Keratinocyte (primary cell): ENCODE data around the gene NAV3. TPM values are rescaled to one million over a fixed set of nuclear protein-coding genes. Genes with fewer than 3 reads are reported as not detected.

Source experiments
- DNase-seq: peaks from one replicate; pipeline ENCODE4 v3.0.0-alpha.2; 2011; ENCODE audit warnings: low read depth, missing footprints, low spot score
- FAIRE-seq: peaks from 2 replicates; lab custom pipeline; 2011; peaks lifted over from hg19 to GRCh38; lab: Jason Lieb, UNC
- H2AFZ ChIP-seq: 2 replicates; pipeline ENCODE4 v1.6.0; 2012; ENCODE audit warnings: low read length, control low read depth, inconsistent platforms; ENCODE audit not compliant: control insufficient read depth
- H3K27ac ChIP-seq: 2 replicates; pipeline ENCODE4 v1.5.1; 2011; ENCODE audit warnings: low read length; ENCODE audit not compliant: control insufficient read depth, insufficient read depth
- H3K27me3 ChIP-seq: 3 replicates; pipeline ENCODE4 v1.6.0; 2011; ENCODE audit warnings: low read length; ENCODE audit not compliant: control insufficient read depth, insufficient read depth; ENCODE audit errors: extremely low read depth
- H3K36me3 ChIP-seq, 2 experiments: 2 replicates in 1 of 2; 3 replicates in 1 of 2; pipeline ENCODE4 v1.5.1; 2011; ENCODE audit warnings: low read length in 2 of 2, mild to moderate bottlenecking in 1 of 2; ENCODE audit not compliant: control insufficient read depth in 2 of 2, insufficient read depth in 2 of 2; ENCODE audit errors: extremely low read depth in 1 of 2
- H3K4me1 ChIP-seq: 3 replicates; pipeline ENCODE4 v1.5.1; 2011; ENCODE audit warnings: low read length; ENCODE audit not compliant: control insufficient read depth, insufficient read depth; ENCODE audit errors: extremely low read depth
- H3K4me2 ChIP-seq: 3 replicates; pipeline ENCODE4 v1.6.0; 2011; ENCODE audit warnings: low read depth, low read length; ENCODE audit not compliant: control insufficient read depth, insufficient read depth; ENCODE audit errors: extremely low read depth
- H3K4me3 ChIP-seq, 3 experiments: fragments of 200-600 bp in 1 of 3; sonication (generic) in 1 of 3; 2 replicates in 2 of 3; 3 replicates in 1 of 3; pipeline ENCODE4 v1.5.1; 2011 to 2016; ENCODE audit warnings: low read length in 3 of 3, mild to moderate bottlenecking in 3 of 3, control low read depth in 2 of 3, inconsistent platforms in 1 of 3, low read depth in 1 of 3, mixed read lengths in 1 of 3, mixed run types in 1 of 3, moderate library complexity in 1 of 3; ENCODE audit not compliant: control insufficient read depth in 2 of 3, insufficient read depth in 2 of 3; ENCODE audit errors: extremely low read depth in 1 of 3
- H3K79me2 ChIP-seq: 2 replicates; pipeline ENCODE4 v1.6.0; 2012; ENCODE audit warnings: low read length; ENCODE audit not compliant: control insufficient read depth, insufficient read depth
- H3K9ac ChIP-seq: 3 replicates; pipeline ENCODE4 v1.6.0; 2011; ENCODE audit warnings: low read length; ENCODE audit not compliant: control insufficient read depth, insufficient read depth; ENCODE audit errors: extremely low read depth
- H3K9me1 ChIP-seq: 3 replicates; pipeline ENCODE4 v1.6.0; 2011; ENCODE audit warnings: low read length; ENCODE audit not compliant: control insufficient read depth, insufficient read depth; ENCODE audit errors: extremely low read depth
- H3K9me3 ChIP-seq: 2 replicates; pipeline ENCODE4 v1.5.1; 2012; ENCODE audit warnings: low read depth, low read length; ENCODE audit not compliant: control insufficient read depth
- H4K20me1 ChIP-seq: 3 replicates; pipeline ENCODE4 v1.6.0; 2011; ENCODE audit warnings: low read length; ENCODE audit not compliant: control insufficient read depth, insufficient read depth; ENCODE audit errors: extremely low read depth
- CTCF ChIP-seq, 3 experiments: IDR thresholded peaks in 1 of 3; conservative IDR thresholded peaks in 1 of 3; optimal IDR thresholded peaks in 1 of 3; 2 replicates in 2 of 3; 3 replicates in 1 of 3; pipeline versions ENCODE3 to v1.5.1; 2011; ENCODE audit warnings: low read length in 3 of 3, mild to moderate bottlenecking in 3 of 3, moderate library complexity in 2 of 3, control low read depth in 1 of 3, inconsistent platforms in 1 of 3; ENCODE audit not compliant: insufficient read depth in 2 of 3; ENCODE audit errors: extremely low read depth in 1 of 3
- EZH2 ChIP-seq: IDR thresholded peaks from one replicate; pipeline ENCODE4 v1.6.1; 2012; ENCODE audit warnings: inconsistent platforms, mild to moderate bottlenecking, low read length, moderate library complexity
- dilution Hi-C: fragments of 300-500 bp; cut with MboI; formaldehyde crosslinking; loops from one replicate; pipeline ENCODE4 v1.7.0; 2020; ENCODE audit warnings: low sequenced_read_pairs; ENCODE audit not compliant: extremely low pct_ligation_motif_present
- polyA plus RNA-seq, 5 experiments: library from polyadenylated mRNA; depleted of rRNA in 3 of 5; stranded (reverse) in 3 of 5; stranded (forward) in 1 of 5; unstranded in 1 of 5; fragments of >200 nt; gene quantifications; 1 replicate in 1 of 5; 2 replicates in 3 of 5; 3 replicates in 1 of 5; pipeline versions ENCODE4 v1.2.1 to v1.2.3, GENCODE V29; 2011 to 2012; ENCODE audit warnings: missing spikeins in 2 of 5, low read depth in 1 of 5, low replicate concordance in 1 of 5

NAV3 gene
- polyA plus RNA-seq, 1 donor (not counting 4 experiments of a cell fraction or from before 2014, with no cell fraction given): 22.6 TPM

- Histone ChIP-seq H3K36me3 (peaks cover 6 to 14% of the 10 kb centered on the region in 2 experiments), H3K4me3 (no peak overlapping the region), H3K9me1 (no peaks in the 10 kb centered on the region), H3K27ac (no peak overlapping the region), H3K9me3 (no peaks in the 10 kb centered on the region), H4K20me1 (no peaks in the 10 kb centered on the region), H3K27me3 (no peaks in the 10 kb centered on the region), H3K4me1 (no peaks in the 10 kb centered on the region), H3K9ac (no peak overlapping the region), H3K79me2 (peaks cover 2% of the 10 kb centered on the region), H3K4me2 (no peak overlapping the region), H2AFZ (no peak overlapping the region)
- no peak for DNase-seq
- dilution Hi-C loops: no loop called here
- TF ChIP-seq EZH2 (no peak), CTCF (optimal IDR thresholded peaks at IDR 0.05 in 1 of 3, IDR thresholded peaks at IDR 0.05 in 1 of 3, conservative IDR thresholded peaks at IDR 0.05 in 1 of 3; ENCODE audit: extremely low read depth in 1 of 3, insufficient read depth in 2 of 3, low read length in 3 of 3) (no peak)
- FAIRE-seq: no peak
Observed at GRCh38 chr12:78038986-78039385, 208.3 kb downstream of the NAV3 start.

DNA sequence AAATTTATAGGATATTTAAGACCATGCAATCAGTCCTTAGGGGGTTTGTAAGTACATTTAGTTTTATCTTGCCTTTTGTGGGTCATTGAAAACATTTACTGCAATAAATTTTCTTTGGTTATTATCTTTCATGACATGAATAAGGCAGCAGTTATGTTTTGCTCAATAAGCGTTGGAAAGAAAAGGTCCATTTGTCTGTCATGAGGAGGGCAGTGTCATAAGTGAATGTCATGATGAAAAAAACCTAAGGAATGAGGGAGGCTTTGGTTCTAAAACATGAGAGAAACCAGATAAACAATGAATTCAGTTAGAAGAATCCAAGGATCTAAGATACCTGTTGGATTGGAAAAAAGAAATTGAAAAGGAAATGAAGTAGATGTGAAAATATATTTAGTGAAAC, 209.4 kb downstream of the NAV3 start:
- Histone ChIP-seq H2AFZ (no peak overlapping the region), H3K9me1 (no peaks in the 10 kb centered on the region), H3K27ac (no peak overlapping the region), H3K4me1 (no peaks in the 10 kb centered on the region), H3K9ac (no peak overlapping the region), H3K36me3 (peaks cover 6 to 14% of the 10 kb centered on the region in 2 experiments), H4K20me1 (no peaks in the 10 kb centered on the region), H3K4me2 (no peak overlapping the region), H3K79me2 (peaks cover 5% of the 10 kb centered on the region), H3K9me3 (no peaks in the 10 kb centered on the region), H3K4me3 (no peak overlapping the region), H3K27me3 (no peaks in the 10 kb centered on the region)
- DNase-seq (no peak), FAIRE-seq (no peak)
- dilution Hi-C loops: no loop called here
- no peak for TF ChIP-seq CTCF (optimal IDR thresholded peaks at IDR 0.05 in 1 of 3, IDR thresholded peaks at IDR 0.05 in 1 of 3, conservative IDR thresholded peaks at IDR 0.05 in 1 of 3; ENCODE audit: extremely low read depth in 1 of 3, insufficient read depth in 2 of 3, low read length in 3 of 3)
- no peak for TF ChIP-seq EZH2
